Esophagus (tissue), 2 donors: ENCODE measurements around the gene CACNA1I. TPM values are rescaled to one million over a fixed set of nuclear protein-coding genes. Genes with fewer than 3 reads are reported as not detected.

Experiments
- H3K27ac ChIP-seq, 2 donors: one replicate each; pipeline ENCODE4 v1.5.1; 2013; ENCODE audit warnings: low read depth in 2 of 2, mild to moderate bottlenecking in 2 of 2, inconsistent platforms in 1 of 2, low read length in 1 of 2, moderate library complexity in 1 of 2
- H3K27me3 ChIP-seq, 2 donors: one replicate each; pipeline ENCODE4 v1.6.1; 2013; ENCODE audit warnings: low read length in 2 of 2, control low read depth in 1 of 2, mild to moderate bottlenecking in 1 of 2; ENCODE audit not compliant: insufficient read depth in 2 of 2, control insufficient read depth in 1 of 2
- H3K36me3 ChIP-seq, 2 donors: one replicate each; pipeline ENCODE4 v1.6.1; 2013; ENCODE audit warnings: low read length in 1 of 2; ENCODE audit not compliant: control insufficient read depth in 2 of 2, insufficient read depth in 2 of 2
- H3K4me1 ChIP-seq, 2 donors: one replicate each; pipeline ENCODE4 v1.6.1; 2013; ENCODE audit warnings: low read length in 1 of 2; ENCODE audit not compliant: control insufficient read depth in 2 of 2, insufficient read depth in 2 of 2
- H3K4me3 ChIP-seq, 2 donors: one replicate each; pipeline ENCODE4 v1.5.1; 2013; ENCODE audit warnings: low read length in 2 of 2, mild to moderate bottlenecking in 2 of 2, low read depth in 1 of 2, moderate library complexity in 1 of 2
- H3K9me3 ChIP-seq, 2 donors: one replicate each; pipeline ENCODE4 v1.6.1; 2013; ENCODE audit warnings: mild to moderate bottlenecking in 2 of 2, low read depth in 1 of 2, low read length in 1 of 2, moderate library complexity in 1 of 2; ENCODE audit not compliant: control insufficient read depth in 2 of 2, insufficient read depth in 1 of 2
- WGBS, 2 donors: extraction: QIAGEN DNeasy Blood & Tissue Kit; methylation state at CpG; one replicate each; pipeline ENCODE4 v1.1.7; 2013; 5-methylcytosine and 5-hydroxymethylcytosine counted together
- polyA plus RNA-seq, 2 donors: library from polyadenylated mRNA; stranded (reverse); fragments of 200-250 nt; gene quantifications; one replicate each; pipeline ENCODE4 v1.2.3, GENCODE V29; 2013
- donor health status: healthy with polysubstance abuse.
- donor health status: Bipolar disorder and iron deficiency.

The CACNA1I gene
- polyA plus RNA-seq, 2 donors: 0.09 to 0.37 TPM

DNA sequence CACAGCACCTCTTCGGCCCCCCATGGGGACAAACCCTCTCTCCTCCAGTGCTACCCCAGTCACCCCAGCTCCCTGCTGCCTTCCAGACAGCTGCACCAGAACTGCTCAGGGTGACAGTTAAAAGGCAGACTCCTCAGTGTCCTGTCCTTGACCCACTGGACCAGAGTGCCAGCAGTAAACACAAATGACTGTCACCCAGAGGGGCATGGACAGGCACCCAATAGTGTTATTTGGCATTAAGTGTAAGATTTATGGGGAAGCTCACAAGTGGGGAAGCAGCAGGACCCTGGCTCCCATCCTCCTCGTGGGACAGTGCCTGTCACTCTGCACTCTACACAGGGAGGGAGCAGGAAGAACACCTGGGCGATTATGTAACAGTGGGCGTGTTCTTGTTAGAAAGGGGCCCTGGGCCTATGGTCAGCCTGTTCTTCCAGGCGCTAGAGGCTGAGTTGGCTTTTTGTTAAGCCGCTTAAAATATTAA lies 43.0 kb upstream of the CACNA1I start:
- no peak overlapping the region for H3K4me3 ChIP-seq
- H3K36me3 ChIP-seq: peaks cover 8 to 35% of the 10 kb centered on the region in 2 donors
- H3K4me1 ChIP-seq: peaks cover 14 to 38% of the 10 kb centered on the region in 2 donors
- no peaks in the 10 kb centered on the region for H3K9me3 ChIP-seq
- no peaks in the 10 kb centered on the region for H3K27me3 ChIP-seq
- H3K27ac ChIP-seq: peak overlapping the region in 1 of 2 donors; percentile 81
- WGBS, 2 donors: 45 to 50% methylated on average over 6 of the region's 6 CpGs

GRCh38 chr22:39528080-39528661 lies 42.4 kb upstream of the CACNA1I start:
- Histone ChIP-seq H3K27ac (peak overlapping the region in 1 of 2 donors; percentile 81), H3K4me1 (peaks cover 11 to 33% of the 10 kb centered on the region in 2 donors), H3K36me3 (peaks cover 8 to 28% of the 10 kb centered on the region in 2 donors), H3K4me3 (peak overlapping the region in 1 of 2 donors; percentile 8), H3K27me3 (no peaks in the 10 kb centered on the region), H3K9me3 (no peaks in the 10 kb centered on the region)
- 55 to 58% methylated on average over 12 of the region's 12 CpGs for WGBS, 2 donors

DNA sequence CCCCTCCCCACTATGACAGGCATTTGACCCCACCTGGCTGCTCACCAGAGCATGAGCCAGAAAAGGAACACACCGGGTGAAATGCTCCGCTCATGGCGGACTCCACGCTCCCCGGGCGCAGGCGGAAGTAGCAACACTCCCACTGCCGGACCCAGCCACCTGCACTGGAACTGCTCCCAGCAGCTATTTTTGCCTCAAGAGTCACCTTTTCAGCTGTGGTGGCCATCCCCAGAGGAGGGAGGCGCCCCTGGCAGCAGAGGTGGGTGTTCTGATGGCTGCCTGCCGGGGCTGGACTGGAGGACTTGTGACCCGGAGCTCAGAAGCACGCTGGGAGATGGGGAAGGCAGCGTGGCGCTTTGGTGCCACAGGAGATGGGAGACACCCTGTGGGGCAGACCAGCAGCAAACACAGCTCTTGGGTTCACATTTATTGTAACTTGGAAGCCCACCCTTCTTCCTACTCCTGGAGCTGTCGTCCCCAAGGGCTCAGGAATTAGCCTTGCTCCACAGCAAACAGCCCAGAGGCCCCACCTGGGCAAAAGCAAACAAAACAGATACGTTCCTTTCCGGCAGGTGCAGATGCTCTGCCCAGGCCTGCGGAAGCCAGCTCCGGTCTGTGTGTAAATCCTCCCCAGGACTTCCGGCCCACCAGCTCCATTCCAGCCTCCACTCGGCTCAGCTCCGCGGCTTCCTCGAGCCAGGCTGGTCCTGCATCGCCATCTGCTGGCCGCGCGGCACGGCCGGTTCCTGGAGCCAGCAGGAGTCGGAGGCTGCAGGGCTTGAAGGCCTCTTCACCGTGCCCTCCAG lies 41.7 kb upstream of the CACNA1I start:
- Histone ChIP-seq H3K4me3 (peak overlapping the region in 1 of 2 donors; percentile 8), H3K27ac (peak overlapping the region; percentile 7 to 81), H3K36me3 (peaks cover 7 to 24% of the 10 kb centered on the region in 2 donors), H3K27me3 (no peaks in the 10 kb centered on the region), H3K4me1 (peaks cover 11 to 31% of the 10 kb centered on the region in 2 donors), H3K9me3 (no peaks in the 10 kb centered on the region)
- 18 to 27% methylated on average over 32 of the region's 32 CpGs for WGBS, 2 donors

DNA sequence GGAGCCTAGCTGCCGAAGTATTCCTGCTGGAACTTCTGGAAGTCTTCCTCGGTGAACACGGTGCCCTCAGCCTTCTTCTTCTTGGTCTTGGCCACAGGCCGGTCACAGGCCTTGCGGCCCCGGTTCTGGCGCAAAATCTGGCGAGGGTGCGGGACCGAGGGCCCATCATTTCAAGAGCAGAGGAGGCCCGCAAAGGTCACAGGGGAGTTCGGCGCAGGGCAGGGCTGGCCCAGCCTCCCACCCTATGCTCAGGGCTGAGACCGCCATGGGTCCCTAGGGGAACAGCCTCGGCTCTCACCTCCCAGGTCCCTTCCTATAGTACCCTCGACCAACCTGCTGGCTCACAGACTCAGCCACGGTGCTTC lies 41.1 kb upstream of the CACNA1I start:
- Histone ChIP-seq H3K27ac (peak overlapping the region in 1 of 2 donors; percentile 7), H3K27me3 (no peaks in the 10 kb centered on the region), H3K36me3 (peaks cover 1 to 18% of the 10 kb centered on the region in 2 donors), H3K4me1 (peaks cover 11 to 31% of the 10 kb centered on the region in 2 donors), H3K9me3 (no peaks in the 10 kb centered on the region), H3K4me3 (no peak overlapping the region)
- WGBS, 2 donors: 50 to 51% methylated on average over 17 of the region's 17 CpGs

GRCh38 chr22:39530116-39530515 lies 40.4 kb upstream of the CACNA1I start:
- WGBS, 2 donors: 62 to 68% methylated on average over 6 of the region's 6 CpGs
- Histone ChIP-seq H3K4me1 (peaks cover 11 to 31% of the 10 kb centered on the region in 2 donors), H3K36me3 (peaks cover 0 to 13% of the 10 kb centered on the region in 2 donors), H3K4me3 (no peak overlapping the region), H3K9me3 (no peaks in the 10 kb centered on the region), H3K27ac (no peak overlapping the region), H3K27me3 (no peaks in the 10 kb centered on the region)

GRCh38 chr22:39530692-39531331 lies 39.7 kb upstream of the CACNA1I start:
- H3K4me3 ChIP-seq: no peak overlapping the region
- H3K27ac ChIP-seq: no peak overlapping the region
- no peaks in the 10 kb centered on the region for H3K27me3 ChIP-seq
- H3K36me3 ChIP-seq: peaks cover 0 to 12% of the 10 kb centered on the region in 2 donors
- no peaks in the 10 kb centered on the region for H3K9me3 ChIP-seq
- 30 to 40% methylated on average over 9 of the region's 9 CpGs for WGBS, 2 donors
- peaks cover 11 to 31% of the 10 kb centered on the region in 2 donors for H3K4me1 ChIP-seq

GRCh38 chr22:39532215-39533073 lies 38.1 kb upstream of the CACNA1I start, which contains the start of gene RPS19BP1:
Gene RPS19BP1 (minus strand): TSS chr22:39532748. CDS start chr22:39532738, 10 bp downstream.
- Histone ChIP-seq H3K4me1 (peaks cover 9 to 29% of the 10 kb centered on the region in 2 donors), H3K9me3 (no peaks in the 10 kb centered on the region), H3K4me3 (peak within 1 kb of the TSS; percentile 89 to 94), H3K27ac (peak within 1 kb of the TSS; percentile 89), H3K36me3 (peaks cover 0 to 12% of the 10 kb centered on the region in 2 donors), H3K27me3 (no peaks in the 10 kb centered on the region)
- 0% methylated on average over 67 of the region's 67 CpGs for WGBS, 2 donors

DNA sequence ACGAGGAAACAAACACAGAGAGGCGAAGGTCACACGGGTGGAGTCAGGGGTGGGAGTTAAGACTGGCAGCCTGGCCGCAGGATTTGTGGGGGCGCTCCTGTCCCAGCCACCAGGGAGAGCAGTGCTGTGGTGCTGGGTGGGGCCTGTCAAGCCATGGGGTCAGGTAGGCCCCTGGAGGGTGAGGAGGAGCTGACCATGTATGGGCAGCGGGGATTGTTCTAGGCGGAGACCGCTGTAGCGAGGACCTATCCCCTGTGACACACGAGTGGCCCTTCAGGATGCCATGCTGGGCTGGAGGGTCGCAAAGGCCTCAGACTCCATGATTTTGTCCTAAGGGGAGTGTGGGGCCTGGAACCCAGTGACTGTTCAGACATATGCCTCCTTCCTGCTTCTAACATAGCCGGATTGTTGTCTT lies 36.5 kb upstream of the CACNA1I start:
- H3K27ac ChIP-seq: no peak overlapping the region
- H3K4me1 ChIP-seq: peaks cover 0 to 13% of the 10 kb centered on the region in 2 donors
- H3K9me3 ChIP-seq: no peaks in the 10 kb centered on the region
- peaks cover 0 to 9% of the 10 kb centered on the region in 2 donors for H3K36me3 ChIP-seq
- no peak overlapping the region for H3K4me3 ChIP-seq
- no peaks in the 10 kb centered on the region for H3K27me3 ChIP-seq
- WGBS, 2 donors: 77 to 82% methylated on average over 12 of the region's 12 CpGs
